CD4-positive, alpha-beta T cell treated with Interleukin-17A for 4 hours (primary cell): Measurements from ENCODE around the gene CD99.
"Not testable (repeated sequence)": the region's sequence is repeated elsewhere in the genome, so short reads cannot be mapped to it uniquely, and the experiment has no call there.

ENCODE experiments used
- DNase-seq: peaks from one replicate; pipeline ENCODE4 v3.0.0-alpha.2; 2020; ENCODE audit warnings: mixed read lengths

Gene CD99

DNA sequence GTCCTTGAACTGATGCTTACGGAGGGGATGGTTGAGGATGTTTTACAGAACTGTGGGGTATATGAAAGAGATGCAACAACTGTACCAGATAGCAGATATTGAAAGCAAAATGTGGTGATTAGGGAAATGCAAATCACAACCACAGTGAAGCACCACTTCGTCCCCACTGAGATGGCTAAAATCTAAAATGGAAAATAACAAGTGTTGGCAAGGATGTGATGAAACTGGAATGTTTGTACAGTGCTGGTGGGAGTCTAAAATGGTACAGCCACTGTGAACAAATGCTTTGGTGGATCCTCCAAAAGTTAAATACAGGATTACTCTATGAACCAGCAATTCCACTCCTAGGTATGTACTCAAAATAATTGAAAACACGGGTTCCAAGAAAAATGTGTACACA lies 83.7 kb downstream of the CD99 start:
- no peak for DNase-seq

GRCh38 chrX:2780472-2781225 lies 89.6 kb downstream of the CD99 start:
- not testable (repeated sequence) for DNase-seq

DNA sequence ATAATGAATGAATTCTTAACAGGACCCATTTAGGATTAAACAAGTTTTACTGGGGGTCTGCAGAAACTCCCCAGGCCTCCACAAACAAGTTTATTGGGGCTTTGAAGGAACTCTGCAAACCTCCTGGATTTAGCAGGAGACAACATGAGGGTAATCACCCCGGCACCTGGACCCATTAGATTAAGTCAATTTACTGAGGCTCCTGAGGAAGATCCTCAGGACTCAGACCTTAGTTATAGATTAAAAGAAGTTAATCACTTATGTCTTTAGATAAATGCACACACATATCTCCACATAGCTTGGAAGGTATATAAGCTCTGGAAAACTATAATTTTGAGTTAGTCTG lies 90.1 kb downstream of the CD99 start:
- no peak for DNase-seq

- no peak for DNase-seq
Measured at GRCh38 chrX:2781698-2782097, 90.6 kb downstream of the CD99 start.

DNA sequence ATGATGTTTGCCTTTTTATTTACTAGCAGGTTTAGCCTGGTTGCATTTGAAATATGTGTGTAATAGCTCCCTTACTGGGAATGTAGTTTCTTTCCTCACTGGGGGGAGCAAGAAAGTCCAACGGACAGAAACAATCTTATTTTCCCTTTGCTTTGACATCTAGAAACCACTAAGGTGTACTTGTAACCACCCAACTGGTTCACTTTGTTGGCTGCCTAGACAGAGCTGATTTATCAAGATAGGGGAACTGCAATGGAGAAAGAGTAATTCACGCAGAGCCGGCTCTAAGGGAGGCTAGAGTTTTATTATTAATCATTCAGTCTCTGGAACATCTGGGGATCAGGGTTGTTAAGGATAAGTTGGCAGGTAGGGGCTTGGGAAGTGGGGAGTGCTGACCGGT lies 91.1 kb downstream of the CD99 start:
- no peak for DNase-seq

GRCh38 chrX:2782778-2783177 lies 91.7 kb downstream of the CD99 start:
- no peak for DNase-seq

DNA sequence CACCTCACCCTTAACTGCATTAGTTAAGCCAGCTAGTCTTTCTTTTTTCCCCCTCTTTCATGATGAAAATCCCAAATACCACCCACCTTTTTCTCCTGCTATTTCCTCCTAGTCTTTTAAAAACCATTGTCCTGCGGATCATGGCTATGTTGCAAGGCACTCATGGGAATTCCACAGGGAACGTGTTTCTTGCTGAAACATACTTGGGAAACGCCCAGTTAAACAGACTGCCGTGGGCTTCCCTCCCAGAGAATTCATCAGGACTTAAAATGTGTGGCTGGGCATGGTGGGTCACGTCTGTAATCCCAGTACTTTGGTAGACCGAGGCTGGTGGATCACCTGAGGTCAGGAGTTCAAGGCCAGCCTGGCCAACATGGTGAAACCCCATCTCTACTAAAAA lies 92.9 kb downstream of the CD99 start:
- no peak for DNase-seq

DNA sequence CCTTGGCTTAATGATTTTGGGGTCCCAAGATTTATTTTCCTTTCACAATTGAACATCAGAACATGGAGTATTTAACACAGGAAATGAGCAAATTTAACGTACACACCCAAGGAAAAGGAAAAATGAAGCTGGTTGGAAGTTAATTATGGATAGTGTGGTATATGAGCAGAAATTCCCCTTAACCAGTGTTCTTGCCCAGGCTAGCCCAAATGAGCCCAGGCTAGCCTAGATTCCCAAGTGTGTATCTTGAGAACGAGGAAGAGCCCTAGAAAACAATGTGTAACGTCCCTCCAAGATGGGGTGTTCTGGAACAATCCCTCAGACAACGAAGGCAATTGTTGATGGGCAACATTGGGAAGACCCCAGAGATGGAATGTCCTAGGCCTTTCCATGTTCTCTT lies 94.4 kb downstream of the CD99 start:
- DNase-seq, result no peak

DNA sequence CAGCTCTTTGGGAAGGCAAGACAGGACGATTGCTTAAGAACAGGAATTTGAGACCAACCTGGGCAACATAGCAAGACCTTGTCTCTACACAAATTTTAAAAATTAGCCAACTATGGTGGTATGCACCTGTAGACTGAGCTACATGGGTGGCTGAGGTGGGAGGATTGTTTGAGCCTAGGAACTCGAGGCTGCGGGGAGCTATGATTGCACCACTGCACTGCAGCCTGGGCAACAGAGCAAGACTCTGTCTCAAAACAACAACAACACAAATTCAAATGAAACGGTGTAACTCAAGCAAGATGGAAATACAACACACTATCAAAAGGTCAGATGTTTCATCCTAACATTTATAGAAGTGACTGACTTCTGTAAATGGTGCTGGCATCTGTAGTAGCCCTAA lies 97.9 kb downstream of the CD99 start:
- DNase-seq, result no peak

GRCh38 chrX:2789569-2789968 lies 98.5 kb downstream of the CD99 start:
- DNase-seq, result no peak
